RWPE2 (cell line): Measurements from ENCODE around the gene ACSBG1.

Experiments used
- ATAC-seq: fragments of 200-7000 bp; cut with Tn5 transposase; 3 replicates; pipeline ENCODE4 v1.9.1; 2021; ENCODE audit warnings: low read depth
- DNase-seq: peaks from one replicate; pipeline ENCODE4 v3.0.0-alpha.2; 2020; ENCODE audit warnings: low spot score
- H3K27ac ChIP-seq: fragments of 450-650 bp; 2 replicates; pipeline ENCODE4 v1.5.1; 2017; ENCODE audit warnings: mild to moderate bottlenecking; ENCODE audit not compliant: poor library complexity, severe bottlenecking
- H3K27me3 ChIP-seq: fragments of 250-450 bp; sonication (Bioruptor Pico); 2 replicates; pipeline ENCODE4 v1.5.1; 2021; ENCODE audit warnings: mild to moderate bottlenecking, moderate library complexity; ENCODE audit not compliant: insufficient read depth, poor library complexity, severe bottlenecking
- H3K36me3 ChIP-seq: fragments of 250-450 bp; sonication (Bioruptor Pico); 2 replicates; pipeline ENCODE4 v1.5.1; 2020; ENCODE audit warnings: low read depth, mild to moderate bottlenecking, moderate library complexity
- H3K4me1 ChIP-seq: fragments of 250-450 bp; sonication (Bioruptor Pico); 2 replicates; pipeline ENCODE4 v1.5.1; 2021; ENCODE audit warnings: mild to moderate bottlenecking, moderate library complexity; ENCODE audit not compliant: insufficient read depth, poor library complexity, severe bottlenecking
- H3K4me3 ChIP-seq: fragments of 250-450 bp; sonication (Bioruptor Pico); 2 replicates; pipeline ENCODE4 v1.5.1; 2021; ENCODE audit warnings: mild to moderate bottlenecking, moderate library complexity; ENCODE audit not compliant: severe bottlenecking
- H3K9me3 ChIP-seq: fragments of 250-450 bp; sonication (Bioruptor Pico); 2 replicates; pipeline ENCODE4 v1.5.1; 2021; ENCODE audit warnings: mild to moderate bottlenecking, moderate library complexity; ENCODE audit not compliant: severe bottlenecking
- CTCF ChIP-seq: fragments of 450-650 bp; IDR thresholded peaks from one replicate; pipeline ENCODE4 v1.5.1; 2017; ENCODE audit warnings: mild to moderate bottlenecking, moderate library complexity; ENCODE audit not compliant: poor library complexity, severe bottlenecking

Gene ACSBG1

GRCh38 chr15:78162038-78162437 lies 72.3 kb downstream of the ACSBG1 start:
- Histone ChIP-seq H3K27me3 (no peaks in the 10 kb centered on the region), H3K27ac (no peak overlapping the region), H3K36me3 (peaks cover 94% of the 10 kb centered on the region), H3K9me3 (no peaks in the 10 kb centered on the region), H3K4me3 (no peak overlapping the region), H3K4me1 (peaks cover 4% of the 10 kb centered on the region)
- TF ChIP-seq CTCF: no peak
- ATAC-seq (no peak), DNase-seq (no peak)

- ATAC-seq (no peak), DNase-seq (no peak)
- Histone ChIP-seq H3K27me3 (no peaks in the 10 kb centered on the region), H3K36me3 (peaks cover 87% of the 10 kb centered on the region), H3K4me3 (no peak overlapping the region), H3K9me3 (no peaks in the 10 kb centered on the region), H3K27ac (no peak overlapping the region), H3K4me1 (peaks cover 27% of the 10 kb centered on the region)
- no peak for TF ChIP-seq CTCF
Measured at GRCh38 chr15:78159395-78159794, 75.0 kb downstream of the ACSBG1 start.

GRCh38 chr15:78157203-78157602 lies 77.2 kb downstream of the ACSBG1 start:
- DNase-seq (no peak), ATAC-seq (no peak)
- TF ChIP-seq CTCF: no peak
- Histone ChIP-seq H3K27me3 (no peaks in the 10 kb centered on the region), H3K4me1 (peaks cover 27% of the 10 kb centered on the region), H3K36me3 (peaks cover 68% of the 10 kb centered on the region), H3K27ac (peak overlapping the region; percentile 32), H3K4me3 (no peak overlapping the region), H3K9me3 (no peaks in the 10 kb centered on the region)

GRCh38 chr15:78156653-78157052 lies 77.7 kb downstream of the ACSBG1 start:
- Histone ChIP-seq H3K27ac (peak overlapping the region; percentile 32), H3K36me3 (peaks cover 63% of the 10 kb centered on the region)

More at GRCh38 chr15:78156653-78157052, 77.7 kb downstream of the ACSBG1 start:
- Histone ChIP-seq H3K4me1 (peaks cover 27% of the 10 kb centered on the region), H3K27me3 (no peaks in the 10 kb centered on the region), H3K9me3 (no peaks in the 10 kb centered on the region), H3K4me3 (no peak overlapping the region)
- ATAC-seq (peak; percentile 80), DNase-seq (no peak)
- TF ChIP-seq CTCF: no peak
